NCI-H1694 treated with DMSO at 0.1 percent for 48 hours (cell line): ENCODE measurements around the gene LMF1.

Experiments used
- DNase-seq: peaks from one replicate; lab custom pipeline; 2025; lab: John Stamatoyannopoulos, UW

Gene LMF1

DNA sequence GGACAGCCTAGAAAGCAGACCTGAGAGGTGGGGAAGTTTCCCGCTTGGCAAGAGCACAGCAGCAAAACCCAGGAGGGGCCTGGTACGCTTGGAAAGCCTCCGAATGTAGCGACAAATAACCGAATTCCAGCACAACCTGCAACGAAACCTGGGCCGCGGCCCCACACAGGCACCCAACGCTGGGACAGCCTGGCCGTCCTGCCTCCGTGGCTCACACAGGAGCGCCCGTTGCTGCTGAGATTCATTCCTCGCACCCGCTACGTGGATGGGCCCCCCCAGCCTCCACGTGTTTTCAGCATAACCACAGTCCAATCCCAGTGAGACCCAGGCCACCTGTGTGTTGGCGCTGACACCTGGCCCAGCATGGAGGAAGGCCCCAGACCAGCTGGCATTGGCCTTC is 42.9 kb downstream of the LMF1 start:
- no peak for DNase-seq

DNA sequence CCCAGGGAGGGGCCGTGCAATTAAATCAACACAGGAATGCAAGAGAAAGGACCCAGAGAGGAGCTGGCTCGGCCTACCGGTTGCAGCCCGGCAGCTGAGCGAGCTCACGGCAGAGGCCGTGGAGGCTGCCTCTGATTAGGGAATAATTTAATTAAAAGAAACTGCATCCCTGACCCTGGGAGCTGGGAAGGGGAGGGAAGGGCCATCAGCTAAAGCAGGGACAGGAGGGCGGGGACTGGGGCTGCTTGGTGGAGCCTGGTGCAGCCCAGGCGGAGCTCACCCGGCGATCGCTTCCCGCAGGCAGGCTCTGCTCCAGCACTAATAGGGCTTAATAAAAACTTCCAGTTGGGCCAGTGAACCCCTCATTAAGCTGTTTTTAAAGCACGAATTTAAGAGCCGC is 43.4 kb downstream of the LMF1 start:
- DNase-seq, result no peak

DNA sequence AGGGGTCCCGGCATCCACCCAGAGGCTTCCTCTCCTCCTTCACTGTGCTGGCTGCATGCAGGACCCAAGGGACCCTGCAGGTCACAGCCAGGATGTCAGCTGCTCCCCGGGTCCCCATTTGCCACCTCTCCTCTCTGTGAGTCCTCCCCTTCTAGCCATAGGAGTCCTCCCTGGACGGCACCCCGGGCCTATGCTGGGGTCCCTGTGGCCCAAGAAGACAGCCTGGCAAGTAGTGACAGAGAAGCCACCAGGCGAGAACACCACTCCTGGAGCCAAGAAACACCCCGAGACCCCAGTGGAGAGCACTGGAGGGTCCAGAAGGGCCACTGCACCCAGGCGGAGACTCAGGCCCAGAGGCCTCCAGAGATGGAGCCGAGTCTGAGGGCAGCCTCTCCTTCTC is 44.1 kb downstream of the LMF1 start:
- DNase-seq, result no peak

DNA sequence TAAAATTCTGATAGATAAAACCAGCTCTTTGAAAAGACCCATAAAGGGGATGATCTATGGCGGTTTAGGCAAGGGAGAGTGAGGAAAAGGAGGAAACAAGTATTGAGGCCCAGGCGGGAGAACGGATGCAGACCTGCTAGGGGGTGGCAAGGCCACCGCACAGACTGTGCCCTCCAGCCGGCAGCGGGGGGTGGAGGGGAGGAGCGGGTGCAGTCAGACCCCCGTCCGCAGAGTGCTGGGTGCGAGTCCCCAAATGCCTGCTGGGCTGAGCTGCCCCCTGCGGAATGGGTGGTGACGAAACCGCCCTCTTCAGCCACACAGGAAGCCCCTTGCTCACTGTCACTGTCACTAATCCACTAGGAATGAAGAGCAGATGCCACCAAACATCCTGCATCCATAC is 46.0 kb downstream of the LMF1 start:
- DNase-seq, result no peak

DNA sequence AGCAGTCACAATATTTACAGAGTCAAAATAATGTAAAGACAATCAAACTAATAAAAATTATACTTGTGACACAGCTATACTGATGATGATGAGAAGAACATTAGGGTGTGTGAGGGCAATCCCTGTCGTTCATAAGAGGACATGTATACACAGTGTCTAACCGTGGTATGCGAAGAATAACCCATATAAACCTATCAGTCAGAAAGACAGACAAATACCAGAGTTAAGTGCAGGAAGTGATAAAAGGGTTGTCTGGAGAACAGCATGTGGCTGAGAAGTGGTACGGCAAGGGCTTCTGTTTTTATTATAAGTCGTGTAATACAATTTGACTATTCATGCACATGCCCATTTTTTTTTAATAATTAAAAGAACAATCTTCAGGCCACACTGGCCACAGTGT is 46.7 kb downstream of the LMF1 start:
- no peak for DNase-seq

DNA sequence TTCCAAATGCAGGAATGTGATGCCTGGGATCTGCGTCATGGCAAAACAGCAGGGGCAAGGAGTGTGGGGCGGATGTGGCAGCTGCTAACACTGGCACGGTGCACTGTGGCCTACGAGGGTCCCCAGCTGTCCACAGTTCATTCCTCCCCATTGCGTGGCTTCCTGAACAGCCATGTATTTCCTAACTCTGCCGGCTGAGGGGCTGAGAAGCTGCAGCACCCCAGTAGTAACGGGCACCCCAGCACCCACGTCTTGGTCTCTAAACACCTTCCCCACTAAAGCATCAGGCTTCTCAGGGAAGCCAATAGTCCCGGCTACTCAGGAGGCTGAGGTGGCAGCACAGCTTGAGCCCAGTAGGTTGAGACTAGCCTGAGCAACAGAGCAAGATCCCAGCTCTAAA is 47.6 kb downstream of the LMF1 start:
- no peak for DNase-seq

DNA sequence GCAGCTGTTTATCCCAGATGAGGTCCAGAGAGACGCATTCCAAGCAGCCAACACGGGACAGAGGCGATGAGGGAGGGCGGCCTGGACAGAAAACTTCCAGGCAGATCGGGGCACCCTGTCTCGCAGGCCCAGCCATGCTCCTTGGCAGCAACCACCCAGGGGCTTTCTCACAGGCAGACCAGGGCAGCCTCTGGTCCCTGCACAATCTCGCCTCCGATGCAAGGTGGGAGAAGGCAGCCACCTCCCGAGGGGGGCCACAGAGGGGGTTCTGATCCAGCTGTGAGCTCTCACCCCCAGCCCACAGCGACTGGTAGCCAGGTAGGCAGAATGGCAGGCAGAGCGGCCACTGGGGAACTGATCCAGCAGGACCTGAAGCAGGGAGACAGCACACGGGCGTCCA is 48.7 kb downstream of the LMF1 start:
- DNase-seq, result no peak

DNA sequence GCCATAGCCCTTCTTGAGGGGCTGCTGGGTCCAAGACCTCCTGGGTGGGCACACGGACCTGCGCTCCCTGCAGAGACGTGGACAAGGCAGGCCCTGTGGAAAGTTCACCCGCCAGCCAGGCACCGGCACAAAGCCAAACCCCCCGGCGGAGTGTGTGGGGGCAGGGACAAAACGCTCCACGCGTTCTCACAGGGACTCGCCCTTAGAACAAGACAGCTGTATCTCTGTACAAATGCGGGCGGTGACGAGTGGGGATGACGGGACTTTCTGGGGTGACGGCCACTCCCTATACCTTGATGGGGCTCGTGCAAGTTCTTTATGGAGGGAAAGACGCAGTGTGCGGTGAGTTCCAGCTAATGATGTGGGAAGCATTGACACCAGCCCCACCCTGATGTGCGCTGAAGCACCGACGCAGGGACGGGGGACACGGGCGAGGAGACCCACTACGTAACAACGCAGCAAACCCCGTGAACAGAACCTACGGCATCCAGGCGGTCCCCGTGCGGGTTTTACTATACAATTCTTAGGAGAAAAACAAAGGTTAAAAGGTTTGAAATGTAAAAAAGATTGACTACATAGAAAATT is 49.4 kb downstream of the LMF1 start:
- no peak for DNase-seq

DNA sequence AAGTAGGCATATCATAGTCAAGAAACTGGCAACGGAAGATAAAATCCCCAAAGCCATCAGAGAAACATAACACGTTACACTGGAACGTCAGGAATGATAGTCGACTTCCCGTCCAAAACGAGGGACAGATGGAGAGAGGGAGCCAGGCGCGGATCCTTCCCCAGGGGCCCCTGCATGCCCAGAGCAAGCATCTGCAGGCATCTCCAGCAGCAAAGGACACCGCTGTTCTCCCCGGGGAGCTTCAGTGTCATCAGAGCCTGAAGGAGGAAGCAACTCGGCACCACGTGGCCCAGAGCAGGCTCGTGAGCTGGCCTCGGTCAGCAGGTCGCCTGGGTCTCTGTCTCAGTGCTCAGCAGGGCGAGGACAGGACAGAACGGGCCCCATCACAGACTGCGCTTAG is 50.1 kb downstream of the LMF1 start:
- no peak for DNase-seq

DNA sequence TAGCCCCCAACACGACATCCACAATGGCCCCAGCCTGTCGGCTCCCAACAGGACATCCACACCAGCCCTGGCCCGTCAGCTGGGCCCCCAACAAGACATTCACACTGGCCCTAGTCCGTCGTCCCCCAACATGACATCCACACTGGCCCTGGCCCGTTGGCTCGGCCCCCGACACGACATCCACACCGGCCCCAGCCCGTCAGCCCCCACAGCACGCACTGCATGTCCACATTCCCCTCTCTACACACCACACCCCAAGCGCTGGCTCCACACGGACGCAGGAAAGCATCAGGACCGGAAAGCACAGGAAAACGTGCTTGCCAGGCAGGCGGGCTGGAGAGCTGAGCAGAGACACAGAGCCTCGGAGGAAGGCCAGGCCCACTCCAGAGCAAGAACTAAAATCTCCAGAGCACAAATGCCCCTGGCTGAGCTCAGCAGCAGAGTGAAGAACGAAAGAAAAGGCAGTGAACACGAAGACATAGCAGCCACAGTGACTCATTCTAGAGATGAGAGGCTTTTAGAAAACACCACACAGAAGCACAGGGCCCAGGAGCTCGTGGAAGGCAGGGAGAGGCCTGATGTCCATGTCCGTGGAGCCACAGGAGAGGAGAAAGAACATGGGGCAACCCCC is 50.6 kb downstream of the LMF1 start:
- DNase-seq, result no peak

DNA sequence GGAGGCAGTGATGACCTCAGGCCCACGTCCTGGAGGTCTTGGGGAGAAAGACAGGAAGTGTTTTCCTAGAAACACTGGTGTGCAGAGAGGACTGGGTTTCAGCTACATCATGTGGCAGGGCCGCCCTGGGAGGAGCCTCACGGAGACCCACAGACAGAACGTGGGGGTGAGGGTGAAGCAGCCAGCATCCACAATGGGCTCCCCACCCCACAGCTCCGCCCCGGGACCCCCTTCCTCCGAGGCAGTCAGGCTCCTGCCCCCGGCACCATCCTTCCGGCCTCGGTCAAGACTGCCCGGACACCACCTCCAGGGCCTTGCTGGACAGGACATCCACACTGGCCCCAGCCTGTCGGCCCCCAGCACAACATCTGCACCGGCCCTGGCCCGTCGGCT is 51.1 kb downstream of the LMF1 start:
- no peak for DNase-seq

DNA sequence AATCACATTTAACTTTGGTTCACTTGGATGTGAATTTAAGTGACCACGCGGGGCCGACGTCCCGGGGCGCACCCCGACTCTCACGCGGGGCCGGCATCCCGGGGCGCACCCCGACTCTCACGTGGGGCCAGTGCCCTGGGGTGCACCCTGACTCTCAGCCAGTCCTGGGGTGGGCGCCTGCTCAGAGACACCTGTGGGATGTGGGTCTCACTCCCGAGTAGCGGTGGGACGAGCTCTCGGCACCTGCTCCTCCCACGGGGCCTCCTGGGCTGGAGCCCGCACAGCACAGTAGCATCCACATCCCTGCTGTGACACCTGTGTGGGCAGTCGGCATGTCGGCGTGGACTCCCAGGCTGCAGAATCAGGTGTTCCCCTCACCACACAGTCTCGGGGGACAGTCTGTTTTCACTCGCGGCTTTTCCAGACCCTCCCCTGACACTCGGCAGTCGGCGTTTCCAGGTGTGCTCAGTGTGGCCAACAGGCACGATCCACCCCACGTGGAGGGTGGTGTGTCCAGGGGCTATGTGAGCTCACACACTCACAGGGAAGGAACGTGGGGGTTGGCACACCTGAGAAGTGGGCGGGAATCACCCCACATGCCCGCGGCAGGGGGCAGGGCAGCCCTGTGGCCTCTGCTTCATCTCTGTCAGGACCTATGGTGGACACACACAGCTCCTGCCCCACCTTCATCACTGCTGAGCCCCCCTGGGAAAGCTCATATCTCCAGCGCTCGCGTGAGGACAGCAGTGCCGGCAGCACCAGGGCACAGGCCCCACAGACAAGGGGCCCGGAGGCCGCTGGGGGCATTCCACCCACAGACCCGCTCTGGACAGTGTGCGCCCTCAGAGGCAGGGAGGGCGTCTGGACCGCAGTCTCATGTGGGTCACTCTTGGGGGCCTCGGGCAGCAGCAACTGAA is 51.8 kb downstream of the LMF1 start:
- no peak for DNase-seq

DNA sequence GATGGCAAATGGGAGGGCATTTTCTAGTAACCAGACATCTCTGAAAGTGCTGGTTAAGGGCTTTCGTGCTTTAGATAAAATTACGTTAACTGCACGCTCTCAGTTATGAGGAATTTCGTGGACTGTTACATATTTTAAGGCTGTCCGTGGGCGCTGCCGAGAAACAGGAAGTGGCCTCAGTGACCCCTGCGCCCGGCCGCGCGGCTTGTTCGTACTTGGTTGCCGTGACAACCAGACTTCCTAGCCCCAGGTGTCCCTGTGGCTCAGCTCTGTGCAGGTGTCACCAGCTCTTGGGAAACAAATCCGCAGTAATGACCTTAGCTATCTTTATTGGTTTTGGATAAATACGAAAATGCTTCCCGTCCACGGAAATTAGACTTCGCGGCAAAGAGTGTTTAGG is 52.7 kb downstream of the LMF1 start:
- DNase-seq, result no peak

DNA sequence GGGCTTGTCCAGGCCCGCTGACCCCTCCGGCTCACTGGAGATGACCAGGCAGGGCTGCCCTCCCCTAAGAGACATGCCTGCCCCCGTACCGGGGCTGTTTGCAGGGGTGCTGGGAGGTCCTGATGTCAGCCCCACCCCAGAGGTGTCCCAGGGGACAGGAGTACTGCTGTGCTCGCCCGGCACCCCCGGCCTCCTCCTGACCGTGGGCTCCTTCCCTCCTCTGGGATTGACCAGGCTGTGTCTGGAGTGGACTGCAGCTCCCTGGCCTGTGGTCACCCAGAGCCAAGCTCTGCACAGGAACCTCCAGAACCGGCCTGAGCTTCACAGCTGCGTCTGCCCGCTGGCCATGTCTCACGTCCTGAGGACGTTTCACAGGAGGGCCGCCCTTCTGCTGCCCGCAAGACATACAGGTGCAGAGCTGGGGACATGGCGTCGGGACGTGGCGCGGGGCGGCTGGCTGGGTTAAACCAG is 53.2 kb downstream of the LMF1 start:
- DNase-seq, result no peak

DNA sequence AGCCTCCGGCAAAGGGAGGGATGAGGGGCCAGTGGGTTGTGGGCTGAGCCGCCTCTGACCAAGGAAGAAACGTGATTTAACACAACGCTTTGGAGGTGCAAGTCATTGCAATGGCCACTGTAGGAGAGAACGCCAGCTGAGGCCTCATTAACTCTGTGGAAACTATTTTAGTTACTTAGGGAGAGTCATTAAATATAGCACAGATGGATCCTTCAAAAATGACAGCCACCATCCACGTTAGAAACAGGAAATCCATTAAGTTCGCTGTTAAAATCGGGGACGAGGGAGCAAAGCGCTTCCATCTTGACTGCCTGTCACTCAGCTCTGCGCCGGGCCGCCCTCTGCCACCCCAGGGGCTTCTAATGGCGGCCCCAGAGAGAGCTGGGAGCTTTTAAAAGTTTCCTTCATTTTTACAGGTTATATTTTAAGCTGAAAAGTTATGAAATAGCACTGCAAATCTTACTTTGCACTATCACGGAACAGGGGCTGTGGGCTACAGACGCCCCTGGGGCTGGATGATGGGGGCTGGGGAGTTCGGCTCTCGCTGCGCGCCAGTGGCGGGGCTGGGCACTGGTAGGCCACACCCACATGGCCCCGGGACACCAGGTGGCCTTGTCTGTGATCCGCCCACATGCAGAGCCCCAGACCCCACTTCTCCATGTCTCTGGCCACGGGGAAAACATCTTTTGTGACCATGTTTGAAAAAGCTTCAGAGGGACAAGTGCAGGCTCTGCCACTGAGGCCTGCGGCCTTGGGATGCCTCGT is 54.6 kb downstream of the LMF1 start:
- no peak for DNase-seq

DNA sequence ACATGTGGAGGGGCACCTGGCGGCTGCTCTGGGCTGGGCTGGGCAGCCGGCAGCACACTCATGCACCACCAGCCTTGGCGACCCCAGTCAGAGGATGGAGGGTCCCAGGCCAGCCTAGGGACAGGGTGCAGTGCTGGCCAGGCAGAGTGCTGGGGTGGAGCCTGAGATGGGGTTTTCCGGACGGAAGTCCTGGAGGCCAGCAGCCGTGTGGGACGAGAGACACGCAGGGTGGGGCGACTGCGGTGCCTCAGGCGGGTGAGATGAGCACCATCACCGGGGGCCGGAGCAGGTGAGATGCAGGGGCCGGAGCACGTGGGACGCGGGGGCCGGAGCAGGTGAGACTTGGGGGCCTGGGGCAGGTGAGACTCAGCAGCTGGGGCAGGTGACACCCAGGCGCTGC is 55.2 kb downstream of the LMF1 start:
- no peak for DNase-seq

DNA sequence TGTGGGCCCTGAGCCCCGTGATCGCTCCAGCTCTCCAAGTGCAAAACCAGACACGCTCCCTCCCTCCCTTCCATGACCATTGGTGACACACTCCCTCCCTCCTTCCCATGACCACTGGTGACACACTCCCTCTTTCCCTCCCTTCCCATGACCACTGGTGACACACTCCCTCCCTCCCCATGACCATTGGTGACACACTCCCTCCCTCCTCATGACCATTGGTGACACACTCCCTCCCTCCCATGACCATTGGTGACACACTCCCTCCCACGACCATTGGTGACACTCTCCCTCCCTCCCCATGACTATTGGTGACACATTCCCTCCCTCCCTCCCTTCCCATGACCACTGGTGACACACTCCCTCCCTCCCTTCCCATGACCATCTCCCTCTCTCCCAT is 56.3 kb downstream of the LMF1 start:
- DNase-seq, result no peak

DNA sequence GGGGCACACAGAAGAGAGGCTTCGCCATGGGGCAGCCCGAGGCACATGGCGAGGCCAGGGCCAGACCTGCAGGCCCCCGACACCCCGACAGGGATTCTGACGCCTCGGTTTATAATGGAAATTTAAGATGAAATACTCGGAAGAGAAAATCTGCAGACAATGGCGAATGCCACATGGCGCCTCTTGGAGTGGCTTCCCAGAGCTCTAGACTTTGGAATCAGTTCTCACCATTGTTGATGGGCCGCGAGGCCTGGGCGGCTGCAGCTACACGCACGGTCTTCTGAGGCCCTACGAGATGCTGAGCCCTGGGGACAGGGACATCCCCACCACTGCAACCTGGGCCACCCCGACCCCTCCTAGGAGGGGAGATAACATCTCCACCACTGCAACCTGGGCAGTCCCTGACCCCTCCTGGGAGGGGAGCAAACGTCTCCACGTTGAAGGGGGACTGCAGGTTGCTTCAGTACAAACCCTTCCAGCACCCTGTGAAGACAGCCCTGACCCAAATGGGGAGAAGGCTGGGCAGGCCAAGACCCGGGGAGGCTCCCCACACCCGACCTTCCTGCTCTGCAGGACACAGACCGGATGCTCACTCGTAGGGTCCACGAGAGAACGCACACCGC is 56.9 kb downstream of the LMF1 start:
- DNase-seq, result no peak

DNA sequence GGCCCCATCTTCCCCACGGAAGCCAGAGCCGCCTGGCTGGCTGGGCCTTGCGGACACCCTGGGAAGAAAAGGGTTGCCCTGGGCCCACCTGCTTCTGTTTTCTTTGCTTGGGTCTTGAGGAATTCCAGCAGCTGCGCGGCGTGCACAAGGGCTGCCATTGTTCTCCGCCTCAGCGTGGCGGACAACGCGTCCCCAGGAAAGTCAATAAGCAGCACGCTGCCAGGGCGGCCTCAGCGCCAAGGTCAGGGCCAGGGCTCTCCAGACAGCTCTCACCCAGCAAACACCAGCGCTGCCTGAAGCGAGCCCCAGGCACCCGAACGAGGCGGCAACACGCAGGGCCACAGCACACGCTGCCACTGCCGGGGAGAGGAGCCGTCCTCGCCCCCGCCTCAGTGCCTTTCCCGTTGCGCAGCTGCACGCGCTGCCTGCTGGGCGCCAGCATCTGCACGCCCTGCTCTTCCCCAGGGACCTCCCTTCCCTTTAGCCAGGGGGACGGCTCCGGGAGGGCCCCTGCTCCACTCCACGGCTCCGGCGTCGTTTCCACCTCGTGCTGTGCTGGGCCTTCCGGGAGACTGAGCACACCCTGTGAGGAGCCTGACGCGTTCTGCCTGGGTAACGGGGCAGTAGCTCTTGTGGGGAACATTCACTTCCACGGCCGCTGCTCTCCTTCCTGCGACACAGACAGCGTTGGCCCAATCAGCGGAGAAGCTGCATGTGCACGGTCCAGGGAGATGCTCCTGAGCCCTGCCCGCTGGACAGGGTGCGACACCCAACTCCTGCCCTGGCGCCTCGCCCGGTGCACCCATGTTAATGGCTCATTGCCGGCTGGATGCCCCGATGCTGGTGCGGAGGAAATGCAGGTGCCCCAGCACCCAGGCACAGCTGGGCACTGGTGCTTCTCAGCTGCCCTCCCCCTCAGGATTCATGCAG is 57.8 kb downstream of the LMF1 start:
- DNase-seq, result no peak

DNA sequence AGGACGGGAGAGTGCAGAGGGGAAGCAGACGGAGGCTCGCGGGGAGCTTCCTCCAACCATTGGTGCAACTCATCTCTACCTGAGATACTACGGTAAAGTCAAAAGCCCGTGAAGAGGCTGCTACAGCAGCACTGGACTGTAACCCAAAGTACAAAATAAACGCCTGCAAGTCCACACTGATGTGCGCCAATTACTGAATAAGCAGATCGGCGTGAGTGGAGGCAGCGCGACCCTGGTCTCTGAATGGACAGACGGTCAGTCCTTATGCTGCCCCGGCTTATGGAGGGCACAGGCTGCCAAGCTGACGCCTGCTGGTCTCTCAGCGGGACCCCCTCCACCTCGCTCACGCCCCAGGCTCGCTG is 58.5 kb downstream of the LMF1 start:
- DNase-seq, result no peak
